GM19023 (cell line): ENCODE data around the gene ITPR1.

Experiments used
- ATAC-seq: cut with Tn5 transposase; IDR thresholded peaks from one replicate; pipeline ENCODE4 v1.9.1; 2021; ENCODE audit warnings: mild to moderate bottlenecking, moderate library complexity; ENCODE audit not compliant: unreplicated experiment

ITPR1 gene

DNA sequence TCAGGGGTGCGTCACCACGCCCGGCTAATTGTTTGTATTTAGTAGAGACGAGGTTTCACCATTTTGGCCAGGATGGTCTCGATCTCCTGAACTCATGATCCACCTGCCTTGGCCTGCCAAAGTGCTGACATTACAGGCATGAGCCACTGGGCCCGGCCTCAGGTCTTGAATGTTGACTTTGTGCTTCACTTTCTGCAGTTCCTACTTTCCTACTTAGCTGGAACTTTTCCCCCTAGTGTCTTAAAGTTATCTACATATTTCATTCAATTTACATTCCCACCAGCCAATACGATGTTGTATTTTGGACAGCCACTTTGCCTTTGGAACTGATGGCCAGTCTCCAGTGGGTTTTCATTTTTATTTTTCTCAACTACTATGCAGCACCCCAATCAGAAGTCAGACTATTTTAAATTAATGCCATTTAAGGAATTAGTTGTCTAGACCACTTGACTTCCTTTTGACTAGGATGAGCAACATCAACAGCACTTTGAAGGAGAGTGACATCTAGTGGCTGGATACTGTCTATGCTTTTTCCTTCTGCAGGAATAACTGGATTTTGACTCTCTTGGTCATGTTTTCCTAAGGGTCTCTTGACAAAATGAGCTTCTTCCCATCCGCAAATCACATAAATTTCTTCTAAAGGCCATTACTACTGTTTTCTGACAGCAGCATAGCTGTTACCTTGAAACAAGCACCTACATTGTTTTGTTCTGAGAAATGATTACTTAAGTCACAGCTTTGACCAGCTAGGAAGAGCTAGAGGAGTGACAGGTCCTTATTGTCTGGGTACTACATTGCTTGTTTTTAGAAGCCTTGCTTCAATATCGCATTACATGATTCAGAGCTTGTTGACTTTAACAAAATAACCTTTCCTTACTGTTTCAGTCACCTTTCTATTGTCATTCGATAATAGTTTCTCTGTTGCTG lies 140.2 kb downstream of the ITPR1 start:
- peak; percentile 69 for ATAC-seq

DNA sequence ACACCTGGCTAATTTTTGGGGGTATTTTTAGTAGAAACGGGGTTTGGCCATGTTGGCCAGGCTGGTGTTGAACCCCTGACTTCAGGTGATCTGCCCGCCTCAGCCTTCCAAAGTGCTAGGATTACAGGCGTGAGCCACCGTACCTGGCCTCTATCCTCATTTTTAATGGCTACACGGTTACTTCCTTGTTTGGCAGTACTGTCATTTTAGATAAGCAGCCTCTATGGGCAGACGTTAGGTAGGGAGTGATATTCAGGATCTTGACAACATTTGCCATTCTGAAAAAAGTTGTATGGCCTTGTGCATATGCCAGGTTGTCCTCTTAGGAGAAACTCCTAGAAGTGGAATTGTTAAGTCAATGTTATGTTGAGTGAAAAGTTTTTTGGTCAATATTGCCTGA lies 141.7 kb downstream of the ITPR1 start:
- ATAC-seq: no peak

DNA sequence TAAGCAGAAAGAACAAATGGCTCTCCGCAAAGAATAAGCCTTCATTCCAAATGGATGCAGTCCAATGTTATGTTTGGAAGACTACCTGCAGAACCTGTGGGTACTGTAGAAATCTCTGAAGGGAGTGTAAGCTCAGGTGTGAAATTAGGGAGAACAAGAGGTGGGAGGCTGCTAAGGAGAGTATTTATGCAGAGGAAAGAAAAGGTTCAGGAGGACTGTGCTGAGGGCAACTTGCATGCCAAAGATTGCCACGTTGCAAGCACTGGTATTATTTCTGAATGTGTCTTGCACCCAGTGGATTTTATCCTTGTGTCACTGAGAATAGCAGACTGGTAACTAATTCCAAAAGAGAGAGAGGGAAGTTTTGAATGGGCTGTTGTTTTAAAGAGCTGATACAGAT lies 144.1 kb downstream of the ITPR1 start:
- ATAC-seq: no peak

DNA sequence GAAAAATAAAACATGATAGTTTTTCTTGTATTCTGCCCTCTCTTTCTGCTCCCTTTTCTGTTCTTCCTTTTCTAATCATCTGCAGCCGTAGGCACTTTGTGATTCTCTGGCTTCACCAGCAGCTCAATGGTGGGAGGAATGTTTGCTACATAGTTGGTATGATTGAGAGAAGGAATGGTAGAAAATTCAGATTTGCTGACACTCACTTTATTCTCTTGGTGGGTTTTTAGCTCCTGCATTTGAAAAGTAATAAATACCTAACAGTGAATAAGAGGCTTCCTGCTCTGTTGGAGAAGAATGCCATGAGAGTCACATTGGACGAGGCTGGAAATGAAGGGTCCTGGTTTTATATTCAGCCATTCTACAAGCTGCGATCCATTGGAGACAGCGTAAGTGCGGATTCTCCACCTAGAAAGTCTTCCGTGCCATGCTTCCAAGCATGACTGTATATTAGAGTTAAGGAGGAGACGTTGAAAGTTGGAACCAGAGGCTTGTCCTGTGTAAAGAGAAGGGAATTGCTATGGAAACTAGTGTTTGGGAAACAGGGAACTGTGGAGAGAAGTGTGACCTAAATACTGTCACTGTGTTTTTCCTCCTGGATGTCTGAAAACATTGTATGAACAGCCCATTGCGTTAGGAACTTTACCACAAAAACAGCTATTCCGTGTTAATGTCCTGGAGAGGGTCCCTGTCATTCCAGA lies 148.9 kb downstream of the ITPR1 start:
- no peak for ATAC-seq

DNA sequence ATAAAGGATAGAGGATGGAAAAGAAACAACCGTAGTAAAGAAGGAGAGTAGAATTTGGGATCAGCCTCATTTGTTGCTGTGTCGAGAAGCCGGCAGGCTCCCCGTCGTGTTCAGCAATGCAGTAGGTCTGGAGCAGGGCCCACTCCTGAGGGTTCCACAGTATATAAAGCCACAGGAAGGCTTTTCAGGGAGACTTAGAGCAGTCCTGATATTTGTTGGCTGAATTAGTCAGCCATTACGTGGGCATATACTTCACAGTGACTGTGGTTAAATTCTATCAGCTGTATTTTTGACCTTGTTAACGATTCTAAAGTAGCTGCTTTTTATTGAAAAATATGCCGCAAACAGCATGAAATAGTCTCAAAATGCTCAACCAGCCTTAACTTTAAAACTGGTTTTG lies 149.5 kb downstream of the ITPR1 start:
- no peak for ATAC-seq

DNA sequence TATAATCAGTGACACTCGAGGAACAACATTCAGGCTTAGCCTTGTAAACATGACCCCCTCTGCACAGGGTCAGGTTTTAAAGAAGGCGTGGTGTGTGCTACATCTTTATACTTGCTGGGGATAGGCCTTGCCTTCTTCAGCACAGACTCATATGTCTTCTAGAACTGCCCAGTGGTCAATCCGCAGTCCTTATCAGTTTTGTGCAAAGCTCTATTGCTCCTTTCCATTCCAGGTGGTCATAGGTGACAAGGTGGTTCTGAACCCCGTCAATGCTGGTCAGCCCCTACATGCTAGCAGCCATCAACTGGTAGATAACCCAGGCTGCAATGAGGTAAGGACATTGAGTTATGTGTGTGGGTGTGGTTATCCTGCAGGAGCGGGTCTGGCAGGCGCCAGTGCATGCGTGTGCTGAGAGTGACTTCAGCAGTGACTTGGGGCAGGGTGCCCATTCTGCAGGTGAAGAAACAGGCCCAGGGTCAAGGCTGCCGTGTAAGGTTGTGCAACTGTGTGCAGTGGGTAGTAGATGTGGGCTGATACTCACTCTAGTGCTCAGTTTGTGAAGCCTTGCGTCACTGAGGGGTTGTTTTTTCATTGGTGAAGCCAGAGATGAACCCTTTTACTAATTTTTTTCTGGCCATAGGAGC lies 150.9 kb downstream of the ITPR1 start:
- ATAC-seq: no peak

DNA sequence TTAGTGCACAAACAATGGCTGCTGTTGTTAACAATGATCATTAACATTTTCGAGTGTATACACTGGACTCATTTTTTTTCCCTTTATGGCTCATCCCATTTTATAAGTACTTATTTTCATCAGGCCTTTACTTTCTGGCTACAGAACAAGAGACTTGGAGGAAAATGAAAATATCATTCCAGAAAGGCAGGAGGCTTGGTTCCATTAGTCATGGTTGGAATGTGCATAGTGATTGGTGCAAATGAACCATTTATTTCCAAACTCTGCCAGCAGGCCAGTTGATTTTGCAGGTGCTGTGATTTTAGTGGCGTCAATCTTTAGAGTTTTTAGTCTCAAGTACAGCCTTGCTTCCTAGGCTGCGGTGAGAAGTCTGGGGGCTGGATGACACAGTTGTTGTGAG lies 151.8 kb downstream of the ITPR1 start:
- ATAC-seq: no peak

DNA sequence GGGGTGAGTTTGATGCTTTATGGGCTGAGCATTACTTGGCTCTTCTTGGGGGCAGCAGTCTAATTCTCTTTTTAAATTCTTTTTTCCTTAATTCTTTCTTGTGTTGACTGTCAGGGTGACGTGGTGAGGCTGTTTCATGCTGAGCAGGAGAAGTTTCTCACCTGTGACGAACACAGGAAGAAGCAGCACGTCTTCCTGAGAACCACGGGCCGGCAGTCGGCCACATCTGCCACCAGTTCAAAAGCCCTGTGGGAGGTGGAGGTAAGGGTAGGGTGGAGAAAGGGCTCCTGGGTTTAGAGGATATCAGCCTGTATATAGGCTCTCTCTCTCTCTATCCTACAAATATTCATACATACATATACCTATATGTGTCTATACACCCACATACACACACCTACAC lies 152.3 kb downstream of the ITPR1 start:
- ATAC-seq: no peak

DNA sequence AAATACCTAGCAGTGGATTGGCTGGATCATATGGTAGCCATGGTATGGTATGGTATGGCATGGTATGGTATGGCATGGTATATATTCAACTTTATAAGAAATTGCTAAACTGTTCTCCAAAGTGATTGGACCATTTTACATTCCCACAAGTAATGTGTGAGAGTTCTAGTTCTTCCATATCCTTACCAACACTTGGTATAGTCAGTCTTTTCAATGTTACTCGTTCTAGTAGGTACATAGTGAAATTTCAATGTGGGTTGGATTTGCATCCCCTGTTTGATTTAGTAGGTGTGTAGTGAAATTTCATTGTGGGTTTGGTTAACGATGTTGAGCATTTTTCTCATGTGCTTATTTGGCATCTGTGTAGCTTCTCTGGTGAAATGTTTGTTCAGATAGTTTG lies 154.3 kb downstream of the ITPR1 start:
- ATAC-seq: no peak

DNA sequence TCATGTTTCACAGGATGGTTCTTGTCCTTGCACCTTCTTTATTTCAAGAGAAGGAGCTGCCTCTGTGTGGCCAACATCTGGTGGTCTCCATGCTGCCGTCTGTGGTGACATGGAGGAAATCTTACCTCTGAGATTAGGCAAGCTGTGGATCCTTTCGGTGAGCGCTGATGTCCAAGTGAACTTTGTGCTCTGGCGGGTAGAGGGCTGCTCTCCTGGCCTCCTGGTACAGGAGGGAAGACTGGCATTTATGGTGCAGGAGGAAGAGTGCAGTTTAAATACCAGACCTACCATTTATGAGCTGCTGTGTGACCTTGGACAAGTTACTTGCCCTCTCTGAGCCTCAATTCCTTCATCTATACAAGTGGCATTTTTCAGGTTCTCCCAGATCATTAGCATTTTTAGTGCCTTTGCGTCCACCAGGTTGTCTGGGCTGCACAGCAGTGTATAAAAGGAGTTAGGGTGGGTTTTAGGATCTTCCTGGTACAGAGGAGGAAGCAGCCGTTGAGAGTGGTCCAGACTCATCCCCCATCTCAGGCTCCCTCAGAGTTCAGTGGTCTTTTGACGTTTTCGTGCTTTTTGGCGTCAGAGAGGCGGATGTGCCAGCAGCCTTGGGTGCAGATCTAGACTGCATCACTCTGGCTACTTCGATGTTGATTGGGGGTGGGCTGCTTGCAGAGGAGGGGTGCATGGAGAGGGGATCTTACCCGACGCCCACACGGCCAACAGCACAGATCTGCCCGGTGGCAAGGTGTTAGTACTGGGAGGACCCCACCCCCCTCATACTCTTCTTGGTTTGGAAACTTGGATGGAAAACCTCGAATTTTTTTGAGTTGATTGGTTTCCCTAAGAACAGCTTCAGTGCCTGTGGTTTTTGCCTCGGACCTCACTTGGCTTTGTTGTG lies 162.2 kb downstream of the ITPR1 start:
- no peak for ATAC-seq

DNA sequence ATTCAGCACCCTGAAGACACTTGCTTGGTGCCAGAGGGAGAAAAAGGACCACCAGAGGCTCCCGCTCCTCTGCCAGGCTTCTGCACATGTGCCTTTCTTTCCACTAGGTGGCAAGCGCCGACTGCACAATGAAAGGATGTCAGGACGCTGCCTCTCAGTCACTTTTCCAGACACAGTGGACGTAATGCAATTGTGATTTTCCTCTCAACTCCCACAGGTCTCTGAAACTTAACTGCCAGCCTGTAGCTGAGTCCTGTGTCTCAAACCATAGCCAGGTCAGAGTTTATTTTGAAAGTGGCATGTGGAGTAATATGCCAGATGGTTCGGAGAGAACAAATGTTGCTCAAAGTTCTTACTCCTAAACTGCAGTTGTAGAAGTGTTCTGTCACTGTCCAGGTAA lies 162.9 kb downstream of the ITPR1 start:
- no peak for ATAC-seq

DNA sequence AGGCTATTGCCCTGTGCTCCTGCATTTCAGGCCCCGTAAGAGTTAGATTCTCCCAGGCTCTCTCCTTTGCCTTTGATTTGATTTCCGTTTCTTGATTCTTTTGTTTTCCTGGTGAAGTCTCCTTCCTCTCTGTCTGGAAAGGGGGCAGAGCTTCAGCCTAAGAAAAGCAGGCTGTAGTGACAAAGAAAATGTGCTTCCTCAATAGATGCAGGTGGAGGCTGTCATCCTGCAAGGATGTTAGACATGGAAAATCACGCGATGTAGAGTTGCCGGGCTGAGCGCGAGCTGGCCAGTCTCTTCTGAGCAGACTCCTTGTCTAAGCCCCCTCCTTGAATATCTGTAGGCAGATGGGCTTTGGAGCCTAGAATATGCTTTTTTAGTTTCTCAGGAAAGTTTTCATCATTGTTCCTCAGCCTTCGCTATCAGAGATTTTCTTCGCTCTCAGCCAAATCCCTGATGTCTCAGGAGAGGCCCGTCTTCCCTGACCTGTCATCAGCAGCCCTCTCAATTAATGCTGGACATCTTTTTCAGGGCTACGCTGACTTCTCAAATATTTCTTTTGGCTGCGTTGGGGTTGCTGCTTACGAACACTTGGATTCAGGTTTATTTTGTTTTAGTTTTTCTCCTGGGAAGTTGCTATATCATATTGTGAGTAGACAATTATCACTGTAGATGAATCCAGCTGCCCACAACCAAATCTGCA lies 163.6 kb downstream of the ITPR1 start:
- ATAC-seq: no peak

DNA sequence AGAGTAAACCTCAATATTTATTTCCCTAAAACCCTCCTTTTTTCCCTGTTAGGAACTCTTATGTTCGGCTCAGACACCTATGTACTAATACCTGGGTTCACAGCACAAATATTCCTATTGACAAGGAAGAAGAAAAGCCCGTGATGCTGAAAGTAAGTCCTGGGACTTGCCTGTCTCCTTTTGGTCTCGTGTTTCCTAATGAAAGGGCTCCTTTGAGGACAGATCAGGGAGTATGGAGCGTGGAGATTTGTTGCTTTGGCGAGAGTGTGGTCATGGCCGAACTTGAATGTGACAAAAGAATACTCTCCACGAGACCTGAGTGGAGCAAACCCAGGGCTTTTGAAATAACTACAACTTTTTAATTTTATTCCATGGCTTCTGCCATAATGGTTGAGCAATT lies 167.8 kb downstream of the ITPR1 start:
- ATAC-seq: no peak

DNA sequence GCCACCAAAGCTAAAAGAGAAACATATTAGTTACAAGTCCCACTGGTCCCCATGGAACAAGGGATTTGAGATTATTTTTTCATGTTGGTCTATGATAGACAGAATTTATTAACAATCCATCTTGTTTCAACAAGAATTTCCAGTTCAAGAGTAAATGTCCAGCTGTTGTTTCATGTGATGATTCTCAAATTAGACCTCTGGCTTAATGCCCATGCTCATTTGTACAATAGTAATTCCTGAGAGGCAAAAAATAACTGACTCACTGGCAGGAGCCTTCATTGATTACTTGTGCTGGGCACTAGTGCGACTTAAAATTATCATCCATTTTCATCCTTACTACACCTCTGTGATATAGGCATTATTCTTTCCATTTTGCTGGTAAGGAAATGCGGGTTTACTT lies 171.3 kb downstream of the ITPR1 start:
- ATAC-seq: no peak

DNA sequence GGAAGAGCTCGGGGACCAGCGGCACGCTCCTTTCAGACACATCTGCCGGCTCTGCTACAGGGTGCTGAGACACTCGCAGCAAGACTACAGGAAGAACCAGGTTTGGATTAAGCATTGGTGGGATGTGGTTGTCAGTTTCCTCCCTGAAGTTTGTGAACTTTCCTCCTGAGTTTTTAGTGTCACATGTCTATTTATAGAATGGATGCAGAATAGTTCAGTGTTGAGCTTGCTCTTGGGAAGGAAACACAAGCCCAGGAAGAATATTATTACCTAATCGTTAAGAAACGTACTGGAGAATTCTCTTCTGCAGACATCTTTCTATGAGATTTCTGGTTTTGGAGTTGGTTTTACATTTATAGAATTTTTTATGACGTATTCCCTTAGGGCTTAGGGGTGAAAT lies 172.0 kb downstream of the ITPR1 start:
- no peak for ATAC-seq

DNA sequence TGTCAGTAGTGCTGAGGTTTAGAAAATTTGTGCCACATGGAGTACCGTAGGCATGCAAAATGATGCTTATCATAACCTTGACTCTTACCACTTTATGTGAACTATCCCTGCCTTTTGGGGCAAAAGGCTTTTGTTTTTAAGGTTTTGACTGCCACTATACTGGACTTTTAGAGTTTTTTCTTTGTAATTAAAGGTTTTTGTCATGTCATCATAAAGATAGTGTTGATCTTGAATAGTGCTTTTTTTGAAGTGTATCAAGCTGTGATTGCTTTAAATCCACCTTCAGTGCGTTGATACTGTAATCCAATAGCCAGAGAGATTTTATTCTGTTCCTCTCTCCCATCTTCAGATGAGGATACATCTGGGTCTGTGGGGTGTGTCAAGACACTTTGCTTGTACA lies 172.9 kb downstream of the ITPR1 start:
- no peak for ATAC-seq

DNA sequence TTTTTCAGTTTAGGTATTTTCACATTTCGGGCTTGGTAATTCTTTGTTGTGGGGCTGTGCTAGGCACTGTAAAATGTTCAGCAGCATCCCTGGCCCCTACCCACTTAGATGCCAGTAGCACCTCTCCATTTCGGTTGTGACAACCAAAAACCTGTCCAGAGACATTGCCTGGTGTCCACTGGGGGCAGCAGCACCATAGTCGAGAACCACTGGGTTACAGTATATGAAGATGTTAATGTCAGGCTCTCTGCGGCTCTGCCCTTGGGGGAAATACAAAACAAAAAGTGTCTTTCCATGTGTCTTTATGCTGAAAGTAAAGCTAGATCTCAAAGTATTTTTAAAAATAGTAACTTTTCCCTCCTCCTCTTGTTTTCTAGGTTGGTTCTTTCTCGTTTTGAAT lies 177.2 kb downstream of the ITPR1 start:
- no peak for ATAC-seq

DNA sequence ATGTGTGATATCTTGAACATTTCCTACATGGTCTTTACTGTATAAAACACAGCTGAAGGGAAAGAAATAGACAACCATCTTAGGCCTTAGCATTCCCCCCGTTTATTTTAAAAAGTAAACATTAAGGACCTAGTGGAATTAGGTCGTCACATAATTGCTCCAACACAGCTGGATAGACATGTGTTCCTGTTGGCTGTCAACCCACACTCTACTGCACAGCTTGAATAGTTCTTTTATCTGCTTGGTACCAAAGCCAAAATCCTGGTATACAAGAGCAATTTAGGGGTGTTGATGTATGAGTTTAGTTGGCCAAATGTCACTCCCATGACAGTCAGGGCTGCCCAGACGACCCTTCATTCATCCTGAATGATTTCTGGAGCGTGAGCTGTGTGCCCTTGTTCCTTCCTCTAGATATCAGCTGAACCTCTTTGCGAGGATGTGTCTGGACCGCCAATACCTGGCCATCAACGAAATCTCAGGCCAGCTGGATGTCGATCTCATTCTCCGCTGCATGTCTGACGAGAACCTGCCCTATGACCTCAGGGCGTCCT lies 179.7 kb downstream of the ITPR1 start:
- no peak for ATAC-seq

DNA sequence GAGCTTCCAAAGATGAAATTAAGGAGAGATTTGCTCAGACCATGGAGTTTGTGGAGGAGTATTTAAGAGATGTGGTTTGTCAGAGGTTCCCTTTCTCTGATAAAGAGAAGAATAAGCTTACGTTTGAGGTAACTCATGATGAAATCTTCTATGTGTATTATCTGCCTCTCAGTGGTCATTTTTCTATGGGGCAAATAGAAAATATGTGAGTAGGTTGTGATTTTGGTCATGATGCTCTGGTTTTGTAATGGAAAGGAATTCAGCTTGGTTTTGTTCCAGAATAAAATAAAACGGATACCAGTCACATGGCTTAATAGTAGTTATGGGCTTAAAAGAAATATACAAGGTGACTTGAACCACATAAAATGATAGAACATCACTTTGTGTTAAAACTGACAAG lies 181.1 kb downstream of the ITPR1 start:
- ATAC-seq: no peak

DNA sequence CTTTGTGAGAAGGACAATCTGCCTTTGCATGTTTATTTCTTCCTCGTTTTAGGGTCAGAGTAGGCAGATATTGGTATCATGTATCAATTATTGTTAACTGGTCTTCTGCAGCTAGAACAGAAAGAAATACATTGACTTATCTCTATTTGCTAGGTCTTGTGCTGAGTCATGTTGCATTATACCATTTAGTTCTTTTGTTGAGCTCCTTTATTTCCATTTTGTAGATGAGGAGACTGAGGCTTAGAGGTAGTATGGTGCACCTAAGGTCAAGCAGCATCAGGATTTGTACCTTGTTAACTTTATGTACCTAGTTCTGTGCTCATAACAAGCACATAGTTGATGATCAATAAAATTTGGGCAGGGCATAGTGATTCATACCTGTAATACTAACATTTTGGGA lies 182.6 kb downstream of the ITPR1 start:
- no peak for ATAC-seq
